GM18498 (cell line): Measurements from ENCODE around the gene KDM4D.
"Not testable (repeated sequence)": the region's sequence is repeated elsewhere in the genome, so short reads cannot be mapped to it uniquely, and the experiment has no call there.

Experiments used
- ATAC-seq: cut with Tn5 transposase; IDR thresholded peaks from one replicate; pipeline ENCODE4 v1.9.1; 2021; ENCODE audit warnings: mild to moderate bottlenecking, moderate library complexity; ENCODE audit not compliant: unreplicated experiment

Gene KDM4D

DNA sequence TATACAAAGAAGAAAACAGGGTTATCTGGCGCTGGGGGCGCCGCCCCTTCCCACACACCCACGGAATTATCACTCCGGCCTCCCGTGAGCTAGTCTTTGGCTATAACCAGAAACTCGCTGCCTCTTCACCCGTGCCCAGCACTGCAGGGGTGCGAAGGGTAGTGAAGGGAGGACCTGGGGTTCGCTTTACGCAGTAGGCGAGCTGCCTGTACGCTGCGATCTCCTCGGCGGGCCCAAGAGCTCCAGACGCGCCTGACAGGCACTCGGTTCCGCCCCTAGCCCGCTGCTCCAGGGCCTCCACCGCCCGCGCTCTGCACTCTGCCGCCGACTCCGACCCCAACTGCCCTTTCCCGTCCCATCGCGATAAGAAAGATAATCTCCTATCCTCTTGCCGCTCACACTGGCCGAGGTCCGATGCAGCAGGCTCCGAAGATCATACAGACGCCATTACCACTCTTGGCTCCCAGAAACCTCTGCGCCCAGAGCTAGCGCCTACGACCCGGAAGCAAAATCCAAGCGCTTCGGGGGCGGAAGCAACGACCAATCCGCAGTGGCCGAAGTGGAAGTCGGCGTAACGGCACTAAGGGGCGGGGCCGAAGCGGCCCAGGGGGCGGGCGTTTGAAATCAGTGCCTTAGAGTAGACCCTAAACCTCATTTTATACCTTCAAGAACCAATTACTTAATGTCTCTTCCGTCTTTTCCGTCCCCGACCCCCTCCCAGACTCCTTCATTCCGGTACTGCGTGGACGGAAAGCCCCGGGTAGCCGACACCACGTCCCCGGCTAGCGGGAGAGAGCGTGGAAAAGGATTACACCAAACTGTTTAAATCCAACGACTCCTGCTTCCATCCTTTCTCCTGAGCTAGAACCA is at the start of gene KDM4D, which contains the start of gene CWC15:
Gene KDM4D, plus strand, starts transcription at position 611 of the 870 bp plus-strand sequence. CDS start 23,664 bp downstream, outside the sequence.
Gene CWC15, minus strand, starts transcription at position 458 of the 870 bp plus-strand sequence. CDS start 1,371 bp downstream, outside the sequence.
- ATAC-seq, result peak; percentile 100

DNA sequence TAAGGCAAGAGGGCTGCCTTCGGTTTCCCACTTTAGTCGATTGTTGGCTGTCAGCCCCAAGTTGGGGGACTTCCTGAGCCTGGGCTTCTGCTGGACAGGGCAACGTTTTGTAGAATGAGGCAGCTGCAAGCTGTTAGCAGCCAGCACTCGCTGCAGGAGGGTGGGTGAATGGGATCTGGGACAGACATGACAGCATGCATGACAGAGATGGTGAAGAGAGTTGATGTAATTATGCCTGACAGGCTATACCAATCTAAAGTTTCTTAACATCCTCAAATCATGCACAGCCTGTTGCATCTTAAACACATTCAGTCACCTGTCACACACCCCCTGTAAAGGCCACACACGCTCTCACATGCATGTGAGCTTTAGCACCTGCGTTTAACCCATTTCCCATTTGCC is 49.3 kb upstream of the KDM4D start:
- no peak for ATAC-seq

- ATAC-seq, result no peak
Measured at GRCh38 chr11:94924612-94925011, 48.9 kb upstream of the KDM4D start.

DNA sequence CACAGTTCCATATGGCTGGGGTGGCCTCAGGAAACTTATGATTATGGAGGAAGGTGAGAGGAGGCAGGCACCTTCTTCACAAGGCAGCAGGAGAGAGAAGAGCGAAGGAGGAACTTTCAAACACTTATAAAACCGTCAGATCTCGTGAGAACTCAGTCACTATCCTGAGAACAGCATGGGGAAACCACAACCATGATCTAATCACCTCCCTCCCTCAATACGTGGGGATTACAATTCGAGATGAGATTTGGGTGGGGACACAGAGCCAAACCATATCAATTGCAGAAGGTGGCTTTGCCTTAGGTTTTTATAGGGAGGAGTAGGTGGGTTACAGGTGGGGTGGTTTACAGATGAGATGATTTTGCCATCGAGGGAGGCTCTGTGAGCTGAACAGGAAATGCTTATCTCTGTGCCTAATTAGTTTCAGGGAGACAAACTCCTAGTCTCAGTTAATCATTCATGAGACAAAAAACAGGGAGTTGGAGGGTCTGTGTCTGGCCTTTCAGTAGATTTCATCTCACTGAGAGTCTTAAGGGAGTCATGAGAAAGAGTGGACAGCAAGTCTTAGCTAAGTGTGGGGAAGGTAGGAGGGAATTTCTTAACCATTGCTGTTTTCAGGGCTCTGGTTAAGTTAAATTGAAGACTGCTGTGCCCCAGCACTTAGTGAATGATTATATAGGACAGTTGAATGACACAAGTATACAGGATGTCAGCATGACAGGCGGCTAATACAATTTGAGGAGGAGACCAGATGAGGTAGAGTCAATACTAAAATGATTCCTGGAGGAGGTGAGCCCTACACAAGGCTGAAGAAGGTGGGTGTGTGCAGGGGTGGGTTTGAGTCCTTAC is 47.9 kb upstream of the KDM4D start:
- peak; percentile 74 for ATAC-seq

GRCh38 chr11:94926271-94926625 is 47.3 kb upstream of the KDM4D start:
- peak; percentile 24 for ATAC-seq

DNA sequence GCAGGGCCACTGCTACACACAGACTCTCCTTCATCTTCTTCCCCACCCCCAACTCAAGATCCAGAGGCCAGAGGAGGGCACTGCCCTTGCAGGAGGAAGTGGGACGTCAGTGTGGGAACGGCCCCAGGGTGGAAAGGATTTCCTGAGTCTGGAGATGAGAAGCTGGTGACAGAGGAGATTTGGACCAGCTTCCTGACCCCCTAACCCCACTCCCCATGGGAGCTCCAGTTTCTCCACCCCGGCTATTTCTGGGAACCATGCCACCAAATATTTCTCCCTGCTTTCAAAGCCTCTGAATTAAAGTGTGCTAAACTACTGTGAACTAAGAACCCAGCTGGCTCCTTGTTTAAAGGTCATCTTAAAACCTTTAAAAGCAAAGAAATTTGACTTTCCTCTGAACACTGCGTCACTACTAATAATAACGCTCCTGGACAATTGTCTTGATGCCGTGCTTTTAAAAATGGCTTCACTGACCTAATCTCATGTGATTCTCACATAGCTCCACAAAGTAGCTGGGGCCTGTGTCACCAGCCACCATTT is 46.7 kb upstream of the KDM4D start:
- ATAC-seq, result no peak

- no peak for ATAC-seq
Measured at GRCh38 chr11:94928117-94928990, 45.2 kb upstream of the KDM4D start.

GRCh38 chr11:94932072-94932471 is 41.4 kb upstream of the KDM4D start:
- not testable (repeated sequence) for ATAC-seq

GRCh38 chr11:94932503-94932902 is 41.0 kb upstream of the KDM4D start:
- no peak for ATAC-seq

- ATAC-seq, result no peak
Measured at GRCh38 chr11:94933223-94934130, 40.0 kb upstream of the KDM4D start.

DNA sequence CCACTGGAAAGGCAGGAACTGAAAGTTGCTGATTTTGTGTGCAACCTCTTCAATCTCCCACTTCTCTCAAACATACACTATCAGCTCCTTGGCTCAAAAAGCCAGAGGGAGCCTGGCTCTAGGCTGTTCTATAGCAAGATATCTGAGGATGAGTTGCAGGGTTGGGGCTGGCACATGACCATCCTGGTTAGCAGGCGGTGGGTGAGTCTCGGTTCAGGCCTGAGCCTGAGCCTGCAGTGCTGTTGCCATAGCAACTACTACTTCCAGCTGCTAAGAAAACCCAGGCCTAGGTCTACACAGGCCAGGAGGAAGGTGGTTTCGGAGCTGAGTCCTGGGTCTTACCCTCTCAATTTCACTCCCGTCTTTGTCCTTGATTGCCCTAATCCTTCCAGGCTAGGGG is 39.1 kb upstream of the KDM4D start:
- ATAC-seq, result no peak

- no peak for ATAC-seq
Measured at GRCh38 chr11:94934846-94935245, 38.7 kb upstream of the KDM4D start.

DNA sequence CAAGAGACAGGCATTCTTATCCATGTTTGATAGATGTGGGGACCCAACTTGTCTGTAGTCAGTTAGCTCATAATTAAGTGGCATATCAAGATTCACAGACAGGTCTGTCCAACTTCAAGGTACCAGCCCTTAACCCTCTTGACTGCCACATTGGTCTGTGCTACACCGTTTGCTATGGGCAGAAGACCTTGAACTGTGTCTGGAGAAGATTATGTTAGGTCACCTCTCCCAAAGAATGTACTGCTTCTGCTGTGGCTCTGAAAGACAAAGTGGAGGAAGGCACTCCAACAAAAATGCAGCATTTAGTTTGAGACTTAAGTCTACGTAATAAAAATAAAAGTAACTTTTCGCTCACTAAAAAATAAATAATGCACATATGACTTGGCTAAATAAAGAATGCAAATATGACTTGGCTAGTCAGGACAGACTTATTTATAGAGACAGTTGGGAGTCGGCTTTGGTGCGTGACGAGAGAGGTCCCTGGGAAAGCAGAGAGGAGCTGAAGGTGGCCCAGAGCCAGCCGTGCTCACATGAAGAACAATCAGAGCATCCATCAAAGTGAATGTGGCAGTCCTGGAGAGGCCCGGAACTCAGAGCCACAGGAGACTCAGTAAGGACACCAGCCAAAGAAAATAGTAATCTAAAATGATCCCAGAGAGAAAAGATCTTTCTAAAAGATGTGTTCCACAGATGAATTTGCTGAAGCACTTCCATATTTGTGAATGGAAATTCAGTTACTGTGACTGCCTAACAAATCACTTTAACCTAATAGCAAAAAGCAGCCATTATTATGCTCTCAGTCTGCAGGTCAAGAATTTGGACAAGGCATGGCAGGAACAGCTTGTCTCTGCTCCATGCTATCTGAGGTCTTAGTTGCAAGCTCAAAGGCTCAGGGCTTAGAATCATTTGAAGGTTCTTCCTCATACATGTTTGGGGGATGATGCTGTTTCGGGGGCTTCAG is 35.1 kb upstream of the KDM4D start:
- no peak for ATAC-seq

DNA sequence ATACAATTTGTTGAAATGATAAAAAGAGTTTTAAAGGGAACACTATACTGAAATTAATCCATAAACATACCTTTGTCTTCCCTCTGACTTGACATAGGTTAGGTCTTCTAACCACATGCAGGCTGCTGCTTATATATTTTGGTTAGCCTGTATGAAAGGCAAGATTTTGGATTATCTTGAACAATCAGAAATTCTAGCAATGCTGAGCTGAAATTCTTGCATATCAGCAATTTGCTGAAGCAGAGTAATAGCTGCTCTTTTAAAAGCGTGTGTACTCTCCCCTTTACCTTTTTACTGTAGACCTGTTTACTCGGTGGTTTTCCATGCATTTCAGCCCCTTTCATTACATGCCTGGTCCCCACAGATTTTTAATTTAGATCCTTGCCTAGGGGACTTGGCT is 34.2 kb upstream of the KDM4D start:
- no peak for ATAC-seq

DNA sequence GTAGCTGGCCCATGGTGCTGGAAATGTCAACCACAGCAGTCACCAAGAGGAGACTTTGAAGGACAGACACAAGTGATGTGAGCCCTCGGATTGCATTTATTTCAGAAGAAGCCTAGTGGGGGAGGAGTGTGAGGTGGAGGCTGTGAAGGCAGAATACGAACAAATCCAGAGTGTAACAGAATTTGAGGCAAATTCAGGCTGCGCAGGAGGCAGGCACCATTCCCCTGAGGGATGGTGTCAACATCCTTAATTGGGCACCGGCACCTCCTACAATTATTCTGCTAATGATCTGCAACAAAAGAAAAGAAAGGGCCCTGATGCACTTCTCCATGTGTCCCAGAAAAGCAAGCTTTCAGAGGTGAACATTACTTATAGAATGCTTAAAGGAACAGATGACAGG is 32.4 kb upstream of the KDM4D start:
- ATAC-seq, result no peak

- no peak for ATAC-seq
Measured at GRCh38 chr11:94946812-94947211, 26.7 kb upstream of the KDM4D start.

GRCh38 chr11:94948070-94948617 is 25.4 kb upstream of the KDM4D start:
- ATAC-seq, result no peak

DNA sequence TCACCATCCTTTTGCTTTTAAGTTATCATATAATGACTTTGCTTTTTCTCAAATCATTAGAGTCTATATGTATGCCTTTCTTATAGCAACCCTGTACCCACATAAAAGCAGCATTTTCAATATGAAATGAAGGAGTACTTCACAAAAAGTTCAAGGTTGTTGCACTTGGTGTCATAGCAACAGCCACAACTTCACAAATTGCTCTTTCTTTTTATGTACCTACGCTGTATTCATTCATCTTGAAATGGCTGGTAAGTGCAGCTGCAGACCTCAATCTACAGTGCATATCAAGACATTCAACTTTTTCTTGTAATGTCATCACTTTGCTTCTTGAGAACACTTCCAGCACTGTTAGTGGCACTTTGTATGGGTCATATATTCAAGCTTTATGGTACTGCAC is 18.8 kb upstream of the KDM4D start:
- no peak for ATAC-seq
